Right lobe of liver (tissue), 6 donors: ENCODE data around the gene CAV1. TPM values are rescaled to one million over a fixed set of nuclear protein-coding genes. Genes with fewer than 3 reads are reported as not detected.

ENCODE experiments used
- ATAC-seq, 4 donors: fragments of 200-7000 bp; cut with Tn5 transposase; one replicate each; pipeline ENCODE4 v1.9.1; 2020; ENCODE audit warnings: mild to moderate bottlenecking in 4 of 4, moderate library complexity in 4 of 4
- DNase-seq, 3 donors: peaks; one replicate each; pipeline ENCODE4 v3.0.0-alpha.2; 2020
- H3K27ac ChIP-seq, 3 donors: fragments of 200-600 bp; one replicate each; pipeline ENCODE4 v1.8.0; 2022
- H3K27me3 ChIP-seq, 2 donors: fragments of 200-600 bp; one replicate each; pipeline ENCODE4 v1.8.0; 2022
- H3K36me3 ChIP-seq, 4 donors: fragments of 200-600 bp; sonication (generic) in 1 of 4; one replicate each; pipeline versions ENCODE4 v1.5.1 to v1.8.0; 2017 to 2022; ENCODE audit warnings: control low read depth in 1 of 4
- H3K4me1 ChIP-seq, 4 donors: fragments of 200-600 bp; sonication (generic) in 1 of 4; one replicate each; pipeline versions ENCODE4 v1.5.1 to v1.8.0; 2017 to 2022; ENCODE audit warnings: control low read depth in 1 of 4
- H3K4me3 ChIP-seq, 3 donors: fragments of 200-600 bp; one replicate each; pipeline ENCODE4 v1.8.0; 2022
- H3K9me3 ChIP-seq, 4 donors: fragments of 200-600 bp; sonication (generic) in 1 of 4; one replicate each; pipeline versions ENCODE4 v1.5.1 to v1.8.0; 2017 to 2022; ENCODE audit warnings: control low read depth in 1 of 4
- CTCF ChIP-seq, 4 donors: fragments of 200-600 bp in 3 of 4; fragments of 450-650 bp in 1 of 4; IDR thresholded peaks; one replicate each; pipeline versions ENCODE4 v1.5.1 to v1.8.0; 2016 to 2022; ENCODE audit warnings: antibody characterized with exemption in 4 of 4, mild to moderate bottlenecking in 2 of 4
- POLR2A ChIP-seq: fragments of 450-650 bp; IDR thresholded peaks from one replicate; pipeline ENCODE4 v1.6.1; 2017; ENCODE audit warnings: antibody characterized with exemption, mild to moderate bottlenecking
- WGBS: methylation state at CpG from one replicate; pipeline ENCODE4 v1.1.6; 2018; ENCODE audit warnings: low coverage, low lambda C conversion rate; ENCODE audit not compliant: insufficient coverage; ENCODE audit errors: missing lambda C conversion rate; 5-methylcytosine and 5-hydroxymethylcytosine counted together
- intact Hi-C, 2 donors: fragments of 100-400 bp; cut with DNase I; formaldehyde crosslinking; loops; one replicate each; pipeline versions ENCODE4 v1.11.2 to v1.14.1; 2022
- total RNA-seq, 6 experiments: library from RNA; depleted of rRNA in 2 of 6; stranded (reverse); fragments of >200 nt in 2 of 6; fragmentation: NEBNext Ultra II Directional in 3 of 6; extraction: Animal tissue kit (Norgen Biotek cat#: 25700) in 3 of 6; gene quantifications; one replicate each; pipeline versions ENCODE4 v1.1.0 to v1.2.4, GENCODE V29; 2016 to 2023
- donor health status: DM: no; HTN: yes; CAD: no.
- donor health status: DM: no; HTN: no; CAD: no.
- donor health status: DM: no; HTN: no; CAD: no.
- donor health status: DM: no; HTN: yes; CAD: no.
- donor health status: DM: no; HTN: yes; CAD: no.

The CAV1 gene
- total RNA-seq, 6 experiments from 2014 or later, result 3.8 to 19.8 (median 9.0) TPM

GRCh38 chr7:116565981-116566380, 41.1 kb downstream of the CAV1 start:
- no peak for TF ChIP-seq CTCF (IDR thresholded peaks at IDR 0.05)
- no peak for TF ChIP-seq POLR2A
- H3K27ac ChIP-seq, result no peak overlapping the region
- no peaks in the 10 kb centered on the region for H3K36me3 ChIP-seq
- H3K27me3 ChIP-seq, result no peaks in the 10 kb centered on the region
- H3K9me3 ChIP-seq, result no peaks in the 10 kb centered on the region
- no peak overlapping the region for H3K4me3 ChIP-seq
- DNase-seq (no peak), ATAC-seq (no peak)
- H3K4me1 ChIP-seq, result peaks cover 0 to 1% (median 0%) of the 10 kb centered on the region in 4 donors
- intact Hi-C loops, result no loop called here
- 86% methylated on average over 1 of the region's 1 CpG for WGBS

GRCh38 chr7:116566666-116567065, 41.8 kb downstream of the CAV1 start:
- H3K36me3 ChIP-seq, result no peaks in the 10 kb centered on the region
- H3K27me3 ChIP-seq, result no peaks in the 10 kb centered on the region
- intact Hi-C loops, result no loop called here
- DNase-seq (no peak), ATAC-seq (no peak)
- H3K27ac ChIP-seq, result no peak overlapping the region
- no peak overlapping the region for H3K4me3 ChIP-seq
- no peaks in the 10 kb centered on the region for H3K9me3 ChIP-seq
- H3K4me1 ChIP-seq, result peaks cover 0 to 8% (median 0%) of the 10 kb centered on the region in 4 donors
- TF ChIP-seq POLR2A, result no peak
- TF ChIP-seq CTCF (IDR thresholded peaks at IDR 0.05), result no peak

- 61% methylated on average over 2 of the region's 3 CpGs for WGBS
- intact Hi-C loops, result no loop called here
- H3K27me3 ChIP-seq, result no peaks in the 10 kb centered on the region
- no peaks in the 10 kb centered on the region for H3K36me3 ChIP-seq
- H3K4me3 ChIP-seq, result no peak overlapping the region
- ATAC-seq (no peak), DNase-seq (no peak)
- H3K9me3 ChIP-seq, result no peaks in the 10 kb centered on the region
- H3K4me1 ChIP-seq, result peaks cover 0 to 14% (median 0%) of the 10 kb centered on the region in 4 donors
- H3K27ac ChIP-seq, result no peak overlapping the region
- TF ChIP-seq CTCF (IDR thresholded peaks at IDR 0.05), result no peak
- TF ChIP-seq POLR2A, result no peak
Measured at GRCh38 chr7:116569737-116570136, 44.9 kb downstream of the CAV1 start.

- intact Hi-C loops, result no loop called here
- no peak overlapping the region for H3K27ac ChIP-seq
- ATAC-seq, result no peak
Measured at GRCh38 chr7:116570306-116570705, 45.5 kb downstream of the CAV1 start.

More at GRCh38 chr7:116570306-116570705, 45.5 kb downstream of the CAV1 start:
- H3K4me1 ChIP-seq, result peaks cover 0 to 14% (median 0%) of the 10 kb centered on the region in 4 donors
- no peak for DNase-seq
- no peaks in the 10 kb centered on the region for H3K36me3 ChIP-seq
- H3K9me3 ChIP-seq, result no peaks in the 10 kb centered on the region
- TF ChIP-seq CTCF (IDR thresholded peaks at IDR 0.05) (no peak), POLR2A (no peak)
- no peaks in the 10 kb centered on the region for H3K27me3 ChIP-seq
- no peak overlapping the region for H3K4me3 ChIP-seq
